SU-DHL-6 (cell line): ENCODE results near the gene TBRG4.

Experiments used
- H2AFZ ChIP-seq: fragments of 200-600 bp; sonication (generic); 2 replicates; pipeline ENCODE4 v1.6.1; 2014; ENCODE audit warnings: low read depth, mild to moderate bottlenecking, moderate library complexity, mixed read lengths, antibody characterized with exemption, low read length; ENCODE audit not compliant: severe bottlenecking
- H3F3A ChIP-seq: fragments of 200-600 bp; shearing (Covaris generic); 2 replicates; pipeline ENCODE4 v1.6.0; 2016; ENCODE audit warnings: antibody characterized with exemption, mild to moderate bottlenecking; ENCODE audit not compliant: insufficient read depth
- H3K27ac ChIP-seq: fragments of 200-600 bp; sonication (generic); 2 replicates; pipeline ENCODE4 v1.5.1; 2016; ENCODE audit warnings: low read depth, mild to moderate bottlenecking, low read length, moderate library complexity, mixed read lengths
- H3K27me3 ChIP-seq: fragments of 200-600 bp; sonication (generic), shearing (Covaris generic); 2 replicates; pipeline ENCODE4 v1.6.0; 2014; ENCODE audit warnings: mild to moderate bottlenecking, low read length
- H3K36me3 ChIP-seq: fragments of 200-600 bp; sonication (generic); 2 replicates; pipeline ENCODE4 v1.6.1; 2014; ENCODE audit warnings: mild to moderate bottlenecking, low read length, mixed read lengths
- H3K4me2 ChIP-seq: fragments of 300-600, 200-600 bp; shearing (Covaris generic), sonication (generic); 2 replicates; pipeline ENCODE4 v1.6.0; 2014; ENCODE audit warnings: low read length, low read depth, mild to moderate bottlenecking; ENCODE audit not compliant: poor library complexity, severe bottlenecking
- H3K4me3 ChIP-seq: fragments of 200-600 bp; sonication (generic); 2 replicates; pipeline ENCODE4 v1.5.1; 2014; ENCODE audit warnings: antibody characterized with exemption, low read length, mild to moderate bottlenecking, mixed read lengths; ENCODE audit not compliant: insufficient read depth, poor library complexity, severe bottlenecking
- H3K79me2 ChIP-seq: fragments of 200-600 bp; sonication (generic); 2 replicates; pipeline ENCODE4 v1.6.1; 2014; ENCODE audit warnings: mild to moderate bottlenecking, low read length, moderate library complexity; ENCODE audit not compliant: insufficient read depth
- H3K9ac ChIP-seq: fragments of 200-600 bp; sonication (generic); 2 replicates; pipeline ENCODE4 v1.7.0; 2014; ENCODE audit warnings: mild to moderate bottlenecking, low read length
- H3K9me2 ChIP-seq: fragments of 200-600 bp; sonication (generic); replicated peaks from 2 replicates; pipeline ENCODE4 v1.6.1; 2014; ENCODE audit warnings: low read length; ENCODE audit not compliant: insufficient read depth
- H3K9me3 ChIP-seq: fragments of 200-600 bp; sonication (generic); 2 replicates; pipeline ENCODE4 v1.6.1; 2014; ENCODE audit warnings: low read length, mixed read lengths; ENCODE audit not compliant: insufficient read depth
- H4K20me1 ChIP-seq: fragments of 200-600 bp; sonication (generic); 2 replicates; pipeline ENCODE4 v1.6.1; 2014; ENCODE audit warnings: low read depth, mild to moderate bottlenecking, antibody characterized with exemption, low read length, moderate library complexity, mixed read lengths
- EZH2phosphoT487 ChIP-seq: fragments of 200-600 bp; sonication (generic), shearing (Covaris generic); conservative IDR thresholded peaks from 2 replicates; pipeline ENCODE4 v1.6.1; 2018; ENCODE audit warnings: mild to moderate bottlenecking, antibody characterized with exemption, low read length, moderate library complexity, mixed read lengths
- TF ChIP-seq, protein P1 (sequence below): fragments of 200-600 bp; sonication (generic); IDR thresholded peaks from one replicate; pipeline ENCODE4 v1.5.1; 2017; ENCODE audit warnings: antibody characterized with exemption, mild to moderate bottlenecking, low read length, moderate library complexity; ENCODE audit not compliant: insufficient read depth, poor library complexity, severe bottlenecking

TBRG4 gene

DNA sequence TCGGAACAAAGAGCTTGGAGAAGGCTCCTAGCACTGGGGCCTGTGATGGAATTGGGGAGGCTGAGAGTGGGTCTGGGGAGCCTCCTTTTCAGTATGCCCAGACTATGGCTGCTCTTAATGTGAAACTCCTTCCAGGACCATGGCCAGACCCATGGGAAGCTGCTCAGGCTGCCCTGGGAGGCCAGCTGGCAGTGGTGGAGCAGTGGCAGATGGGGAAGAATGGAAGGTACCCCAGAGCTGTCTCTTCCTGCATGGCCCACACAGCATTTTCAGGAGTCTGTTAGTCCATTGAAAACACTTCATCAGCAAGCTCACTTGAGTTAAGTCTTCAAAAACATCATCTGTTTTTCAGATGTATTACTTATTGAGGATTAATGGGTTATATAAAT, 41.2 kb downstream of the TBRG4 start:
- Histone ChIP-seq H3K79me2 (peaks cover 12% of the 10 kb centered on the region), H3F3A (no peaks in the 10 kb centered on the region), H3K27ac (no peak overlapping the region), H3K9me3 (no peaks in the 10 kb centered on the region), H3K36me3 (no peaks in the 10 kb centered on the region), H3K4me2 (no peak overlapping the region), H3K27me3 (no peaks in the 10 kb centered on the region), H2AFZ (no peak overlapping the region), H3K9ac (no peak overlapping the region), H3K4me3 (no peak overlapping the region), H3K9me2 (no peaks in the 10 kb centered on the region), H4K20me1 (no peaks in the 10 kb centered on the region)
- no peak for TF ChIP-seq EZH2phosphoT487
- TF ChIP-seq, protein P1, sequence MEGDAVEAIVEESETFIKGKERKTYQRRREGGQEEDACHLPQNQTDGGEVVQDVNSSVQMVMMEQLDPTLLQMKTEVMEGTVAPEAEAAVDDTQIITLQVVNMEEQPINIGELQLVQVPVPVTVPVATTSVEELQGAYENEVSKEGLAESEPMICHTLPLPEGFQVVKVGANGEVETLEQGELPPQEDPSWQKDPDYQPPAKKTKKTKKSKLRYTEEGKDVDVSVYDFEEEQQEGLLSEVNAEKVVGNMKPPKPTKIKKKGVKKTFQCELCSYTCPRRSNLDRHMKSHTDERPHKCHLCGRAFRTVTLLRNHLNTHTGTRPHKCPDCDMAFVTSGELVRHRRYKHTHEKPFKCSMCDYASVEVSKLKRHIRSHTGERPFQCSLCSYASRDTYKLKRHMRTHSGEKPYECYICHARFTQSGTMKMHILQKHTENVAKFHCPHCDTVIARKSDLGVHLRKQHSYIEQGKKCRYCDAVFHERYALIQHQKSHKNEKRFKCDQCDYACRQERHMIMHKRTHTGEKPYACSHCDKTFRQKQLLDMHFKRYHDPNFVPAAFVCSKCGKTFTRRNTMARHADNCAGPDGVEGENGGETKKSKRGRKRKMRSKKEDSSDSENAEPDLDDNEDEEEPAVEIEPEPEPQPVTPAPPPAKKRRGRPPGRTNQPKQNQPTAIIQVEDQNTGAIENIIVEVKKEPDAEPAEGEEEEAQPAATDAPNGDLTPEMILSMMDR, result no peak

DNA sequence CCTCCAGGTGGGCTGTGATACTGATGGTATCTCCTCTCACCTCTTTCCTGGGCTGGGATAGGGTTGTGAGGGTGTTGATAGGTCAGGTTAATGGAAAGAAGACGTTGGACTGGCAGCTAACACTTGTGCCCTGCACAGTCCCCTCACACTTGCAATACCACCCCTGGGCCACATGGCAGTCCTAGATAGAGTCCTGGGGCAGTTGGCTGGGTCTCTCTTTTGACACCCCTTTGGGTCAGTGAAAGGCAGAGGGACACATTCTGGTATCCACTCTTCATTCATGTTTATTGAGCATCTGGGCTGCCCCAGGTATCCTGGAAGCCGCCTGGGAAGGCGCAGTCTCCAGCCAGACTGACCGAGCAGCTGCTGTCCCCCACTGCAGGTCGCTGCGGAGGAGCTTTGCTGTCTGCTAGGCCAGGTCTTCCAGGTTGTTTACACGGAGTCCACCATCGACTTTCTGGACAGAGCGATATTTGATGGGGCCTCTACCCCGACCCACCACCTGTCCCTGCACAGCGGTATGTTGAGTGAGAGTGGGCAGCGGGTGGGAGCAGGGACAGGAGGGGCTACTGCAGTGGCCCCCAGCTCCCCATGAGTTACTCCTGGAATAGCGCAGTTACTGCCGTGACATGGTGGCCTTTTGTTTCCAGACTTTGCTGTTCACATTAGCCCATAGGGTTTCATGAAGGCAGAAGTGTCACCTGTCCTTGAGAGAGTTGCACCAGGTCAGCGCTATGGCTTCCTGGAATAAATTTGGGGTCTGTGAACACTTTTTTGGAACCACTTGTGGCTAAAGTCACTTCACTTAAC, 41.8 kb downstream of the TBRG4 start:
- peaks cover 18% of the 10 kb centered on the region for H3K79me2 ChIP-seq
- H3K9ac ChIP-seq, result no peak overlapping the region
- no peaks in the 10 kb centered on the region for H3K9me2 ChIP-seq
- no peaks in the 10 kb centered on the region for H3F3A ChIP-seq
- H3K4me2 ChIP-seq, result no peak overlapping the region
- no peak overlapping the region for H3K4me3 ChIP-seq
- H3K27ac ChIP-seq, result no peak overlapping the region
- 0 out of 2 replicates have a peak, but pooled peaks cover under 1% of the 10 kb centered on the region for H3K36me3 ChIP-seq
- H3K27me3 ChIP-seq, result no peaks in the 10 kb centered on the region
- TF ChIP-seq, protein P1, result no peak
- TF ChIP-seq EZH2phosphoT487, result no peak
- no peak overlapping the region for H2AFZ ChIP-seq
- no peaks in the 10 kb centered on the region for H4K20me1 ChIP-seq
- no peaks in the 10 kb centered on the region for H3K9me3 ChIP-seq

DNA sequence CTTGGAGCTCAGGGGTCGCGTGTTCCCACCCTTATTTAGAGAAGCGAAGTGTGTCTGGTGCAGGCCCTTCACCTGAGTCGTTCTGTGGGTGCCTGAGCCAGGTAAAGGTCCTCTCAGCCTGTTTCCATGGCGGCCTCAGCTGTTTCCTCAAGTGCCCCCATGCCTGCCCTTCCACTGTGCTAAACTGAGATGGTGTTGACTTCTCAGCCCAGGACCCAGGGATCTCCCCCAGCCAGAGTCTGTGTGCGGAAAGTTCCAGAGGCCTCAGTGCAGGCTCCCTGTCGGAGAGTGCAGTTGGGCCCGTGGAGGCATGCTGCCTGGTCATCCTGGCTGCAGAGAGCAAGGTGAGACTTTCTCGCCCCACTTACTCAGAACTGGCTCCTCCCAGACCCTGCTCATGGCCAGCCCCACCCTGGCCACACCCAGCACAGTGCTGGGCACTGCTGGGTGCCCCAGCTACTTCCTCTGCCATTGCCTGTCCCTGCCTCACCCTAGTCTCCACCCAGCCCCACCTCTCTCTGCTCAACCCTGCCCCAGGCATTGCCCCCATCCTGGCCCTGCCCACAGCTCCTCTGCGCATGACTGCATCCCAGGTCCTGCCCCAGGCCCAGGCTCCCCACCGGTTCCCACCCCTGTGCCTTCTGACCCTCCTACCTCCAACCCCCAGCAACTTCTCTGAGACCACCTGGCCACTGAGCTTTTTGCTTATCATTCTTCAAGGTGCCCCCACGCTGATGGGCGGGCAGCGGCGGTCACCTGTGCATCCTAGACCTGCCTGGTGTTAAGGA, 43.1 kb downstream of the TBRG4 start:
- Histone ChIP-seq H3K9ac (no peak overlapping the region), H3K36me3 (peaks cover 12% of the 10 kb centered on the region; the same call in 1 of the 2 replicates), H3K9me2 (no peaks in the 10 kb centered on the region), H3K27me3 (no peaks in the 10 kb centered on the region), H3K9me3 (no peaks in the 10 kb centered on the region), H3K4me3 (no peak overlapping the region), H3K4me2 (no peak overlapping the region), H3K79me2 (peaks cover 29% of the 10 kb centered on the region), H3K27ac (no peak overlapping the region), H4K20me1 (no peaks in the 10 kb centered on the region; the same call in 1 of the 2 replicates), H2AFZ (no peak overlapping the region), H3F3A (no peaks in the 10 kb centered on the region)
- TF ChIP-seq, protein P1, result no peak
- TF ChIP-seq EZH2phosphoT487, result no peak
